Epithelial cell of prostate (primary cell): Measurements from ENCODE around the gene RAVER2.

Experiments
- DNase-seq: peaks from one replicate; pipeline ENCODE4 v3.0.0-alpha.2; 2011; ENCODE audit warnings: low read depth, low spot score
- H3K27ac ChIP-seq: fragments of 450-650 bp; 2 replicates; pipeline ENCODE4 v1.5.1; 2017; ENCODE audit warnings: mild to moderate bottlenecking

Gene RAVER2

DNA sequence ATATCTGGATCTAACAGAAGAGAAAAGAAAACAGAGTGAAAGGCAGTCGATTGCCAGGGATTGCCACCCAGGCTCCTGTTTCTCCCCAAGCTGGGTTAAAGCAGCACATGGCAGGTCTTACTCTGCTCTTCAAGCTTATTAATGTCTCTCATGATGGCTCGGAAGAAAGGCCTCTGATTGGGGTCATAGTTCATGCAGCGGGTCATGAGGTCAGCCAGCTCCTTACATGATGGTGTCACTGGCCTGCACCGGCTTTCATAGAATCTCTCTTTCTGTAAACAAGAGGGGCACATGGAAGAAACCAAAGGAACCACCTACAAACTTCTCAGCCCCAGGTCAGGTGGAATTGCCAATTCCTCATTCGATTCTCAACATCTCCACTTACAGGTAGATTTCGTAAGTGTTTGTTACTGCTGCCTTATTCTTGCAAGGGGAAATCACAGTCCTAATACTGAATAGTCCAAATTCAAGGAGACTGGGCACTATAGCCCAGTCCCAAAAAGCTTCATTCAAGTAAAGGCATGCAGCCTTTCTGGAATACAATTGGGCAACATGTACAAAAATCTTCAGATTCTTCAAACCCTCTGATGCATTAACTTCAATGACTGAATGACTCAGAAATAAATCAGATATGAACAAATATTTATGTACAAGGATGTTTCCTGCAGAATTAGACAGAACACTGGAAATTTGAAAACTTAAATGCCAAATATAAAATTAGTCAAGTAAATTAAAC is 96.6 kb downstream of the RAVER2 start:
- H3K27ac ChIP-seq: no peak overlapping the region
- no peak for DNase-seq

DNA sequence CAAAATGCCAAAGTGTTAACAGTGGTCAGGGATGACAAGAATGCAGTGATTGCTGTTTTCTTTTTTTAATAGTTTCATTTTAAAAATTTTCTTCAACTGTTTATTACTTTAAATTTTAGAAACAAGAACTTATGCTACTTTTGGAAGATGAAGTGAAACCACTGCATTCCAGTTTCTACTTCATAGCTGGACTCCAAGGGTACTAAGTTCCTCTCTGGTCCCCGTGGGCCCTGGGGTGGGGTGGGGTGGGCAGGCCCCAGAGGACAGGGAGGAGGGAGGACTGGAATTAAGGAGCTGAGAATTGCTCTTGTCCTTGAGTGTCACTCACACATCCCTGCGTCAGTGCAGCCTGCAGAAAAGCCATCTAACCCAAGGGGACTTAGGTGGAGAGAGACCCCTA is 97.3 kb downstream of the RAVER2 start:
- DNase-seq: no peak
- no peak overlapping the region for H3K27ac ChIP-seq

DNA sequence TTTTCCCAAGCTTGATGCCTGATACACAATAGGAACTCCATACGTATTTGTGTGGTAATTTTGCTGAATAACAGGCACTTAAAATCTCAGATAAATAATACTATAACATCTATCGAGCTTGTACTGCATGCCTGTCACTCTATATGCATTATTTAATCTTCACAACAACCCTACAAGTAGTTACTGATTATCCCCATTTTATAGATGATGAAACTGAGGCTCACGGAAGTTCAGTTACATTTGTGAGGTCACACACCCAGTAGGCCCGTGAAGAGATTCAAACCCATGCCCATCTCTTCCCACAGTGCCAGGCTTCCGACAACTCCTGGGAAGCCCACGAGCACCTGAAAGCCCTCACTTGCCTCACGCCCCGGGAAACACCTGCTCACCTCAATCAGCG is 98.8 kb downstream of the RAVER2 start:
- DNase-seq: no peak
- no peak overlapping the region for H3K27ac ChIP-seq

DNA sequence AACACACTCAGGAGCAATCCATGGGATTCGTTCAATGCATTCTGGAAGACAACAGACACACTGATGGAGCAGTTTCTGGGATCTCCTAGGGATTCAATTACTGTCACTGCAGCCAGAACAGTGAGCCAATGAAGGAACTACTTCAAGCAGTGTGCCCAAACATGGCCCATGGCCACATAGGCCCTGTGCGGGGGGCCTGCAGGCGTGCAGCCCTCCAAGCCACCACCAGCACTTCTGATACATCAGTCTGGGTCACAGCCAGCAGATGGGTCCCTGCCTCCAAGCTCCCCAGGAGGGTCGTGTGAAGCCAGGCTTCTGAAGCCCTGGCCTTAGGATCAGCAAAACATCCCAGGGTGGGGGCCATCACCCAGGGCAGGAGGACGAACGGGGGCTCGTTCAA is 99.3 kb downstream of the RAVER2 start:
- H3K27ac ChIP-seq: no peak overlapping the region
- DNase-seq: no peak

DNA sequence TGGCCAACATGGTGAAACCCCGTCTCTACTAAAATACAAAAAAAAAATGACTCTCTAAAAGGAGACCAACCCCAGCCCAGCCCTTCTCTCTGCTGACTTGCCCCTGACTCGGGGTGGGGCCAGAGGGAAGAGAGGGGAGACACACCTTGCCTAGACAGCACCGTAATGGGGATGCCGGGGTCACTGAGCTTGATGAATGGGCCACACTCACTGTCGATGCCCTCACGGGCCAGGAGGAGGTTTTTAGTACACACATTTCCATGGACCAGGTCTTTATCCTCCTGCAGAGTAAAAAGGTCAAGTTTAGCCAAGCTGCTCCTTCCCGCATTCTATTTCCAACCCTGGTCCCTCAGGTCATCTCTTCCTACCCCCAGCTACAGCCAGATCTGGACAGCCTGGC is 99.7 kb downstream of the RAVER2 start:
- no peak overlapping the region for H3K27ac ChIP-seq
- no peak for DNase-seq

DNA sequence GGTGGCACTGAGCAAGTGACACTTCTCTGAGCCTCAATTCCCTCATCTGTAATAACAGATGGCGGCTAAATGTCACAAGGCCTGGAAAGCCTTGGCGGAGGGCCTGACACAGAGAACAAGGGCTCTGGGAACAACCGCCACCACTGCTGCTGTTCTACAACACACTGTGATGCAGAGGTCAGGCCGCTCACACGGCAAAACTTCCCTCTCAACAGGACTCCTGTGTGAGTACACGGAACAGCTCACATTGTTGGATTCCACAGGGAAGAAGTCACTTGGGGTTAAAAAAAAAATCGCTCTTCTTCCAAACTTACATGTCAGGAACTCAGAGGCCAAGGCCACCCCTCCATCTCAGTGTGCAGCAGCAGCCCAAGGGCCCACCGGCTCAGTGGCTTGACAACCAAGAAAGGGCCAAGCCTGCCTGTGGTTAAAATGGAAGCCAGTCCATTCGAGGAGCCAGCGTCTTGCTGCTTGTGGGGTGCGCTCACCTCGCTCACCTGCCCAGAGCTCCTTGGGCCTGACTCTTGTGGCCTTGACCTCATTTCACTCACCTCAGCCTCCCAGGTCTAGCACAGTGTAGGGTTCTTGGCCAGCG is 101.1 kb downstream of the RAVER2 start:
- H3K27ac ChIP-seq: no peak overlapping the region
- no peak for DNase-seq

DNA sequence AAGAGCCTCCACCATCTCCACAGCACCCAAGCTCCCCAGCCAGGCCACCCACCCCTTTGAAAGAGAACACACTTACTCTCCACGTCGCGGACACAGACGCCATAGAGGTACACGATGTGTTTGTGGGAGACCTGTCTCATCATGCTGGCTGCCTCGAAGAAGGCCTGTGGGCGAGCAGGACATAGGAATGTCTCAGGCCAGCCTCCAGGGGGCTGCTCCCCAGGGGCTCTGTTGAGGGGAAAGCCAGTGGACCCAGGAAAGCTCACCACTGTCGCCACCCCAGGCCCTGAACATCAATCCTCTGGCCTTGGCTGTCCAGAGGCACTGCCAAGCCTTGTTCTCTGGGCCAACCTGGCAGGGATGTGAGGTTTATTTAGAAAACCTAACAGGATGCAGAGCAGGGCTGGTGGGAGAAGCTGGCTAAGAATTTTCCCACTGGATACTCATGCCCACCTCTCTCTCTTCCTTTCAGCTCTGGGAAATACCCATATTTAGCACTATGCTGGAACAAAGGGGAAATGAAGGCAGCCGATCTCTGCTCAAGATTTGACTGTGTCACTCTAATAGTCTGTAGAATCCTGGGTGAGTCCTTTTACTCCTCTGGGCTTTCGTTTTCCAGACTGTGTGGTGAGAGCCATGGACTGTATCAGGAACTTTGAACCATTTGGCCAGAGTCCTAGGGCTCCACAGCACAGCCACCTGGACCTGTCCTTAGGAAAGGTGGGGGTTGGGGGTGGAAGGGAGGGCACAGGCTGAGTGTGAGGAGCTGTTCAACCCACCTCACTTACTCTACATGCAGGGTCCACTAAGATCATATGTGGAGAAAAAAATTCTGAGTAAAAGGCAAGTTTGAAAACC is 101.9 kb downstream of the RAVER2 start:
- no peak overlapping the region for H3K27ac ChIP-seq
- DNase-seq: no peak

DNA sequence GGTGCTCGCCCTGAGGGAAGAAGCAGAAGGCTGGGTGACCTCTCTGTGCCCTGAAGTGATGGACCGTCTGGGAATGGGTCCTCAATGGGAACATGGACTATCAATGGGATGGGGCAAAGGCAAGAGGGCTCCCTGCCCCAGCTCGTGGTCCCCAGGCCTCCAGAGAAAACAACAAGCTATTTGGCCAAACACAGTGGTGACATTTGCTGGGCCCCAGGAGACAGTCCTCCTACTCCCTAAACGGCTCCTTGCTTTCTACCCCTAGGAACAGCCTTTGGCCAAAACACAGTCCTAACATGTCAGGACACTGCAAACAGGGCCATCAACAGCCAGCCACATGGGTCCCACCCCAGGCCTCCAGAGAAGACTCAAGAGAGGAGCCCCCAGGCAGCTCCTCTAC is 102.8 kb downstream of the RAVER2 start:
- DNase-seq: no peak
- no peak overlapping the region for H3K27ac ChIP-seq

DNA sequence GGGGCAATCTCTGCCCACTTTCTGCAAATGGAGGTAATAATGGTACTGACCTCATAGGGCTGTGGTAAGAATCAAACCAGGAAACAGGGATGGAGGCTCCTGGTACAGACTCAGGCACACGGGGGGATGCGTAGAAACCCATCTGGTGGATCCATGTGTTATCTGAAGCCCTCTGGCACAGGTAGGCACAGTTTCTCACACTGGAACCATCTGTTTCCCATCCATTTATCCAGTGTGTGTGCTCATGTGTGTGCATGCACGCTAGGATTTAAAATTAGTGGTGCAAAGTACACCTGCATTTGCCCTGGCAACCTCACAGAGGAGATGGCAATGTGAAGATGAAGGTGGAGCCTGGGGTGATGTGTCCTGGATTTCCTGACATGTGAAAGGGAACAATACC is 103.3 kb downstream of the RAVER2 start:
- no peak for DNase-seq
- no peak overlapping the region for H3K27ac ChIP-seq

DNA sequence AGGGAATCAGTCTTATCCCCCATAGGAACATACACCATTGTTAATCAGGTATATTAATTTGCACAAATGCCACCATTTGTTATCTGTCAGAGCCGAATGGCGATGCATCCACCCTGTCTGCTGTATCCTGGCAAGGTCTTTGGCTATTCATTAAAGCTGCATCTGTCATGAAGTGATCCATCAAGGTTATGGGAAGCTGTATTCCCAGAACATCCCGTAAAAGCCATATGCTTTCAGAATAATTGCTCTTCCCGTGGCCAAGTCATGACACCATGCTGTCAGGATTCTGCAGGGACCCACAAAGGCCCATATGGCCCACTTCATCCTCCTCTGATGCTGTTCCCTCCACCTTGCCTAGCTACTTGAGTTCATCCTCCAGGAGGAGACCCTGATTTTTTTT is 103.9 kb downstream of the RAVER2 start:
- DNase-seq: no peak
- no peak overlapping the region for H3K27ac ChIP-seq

DNA sequence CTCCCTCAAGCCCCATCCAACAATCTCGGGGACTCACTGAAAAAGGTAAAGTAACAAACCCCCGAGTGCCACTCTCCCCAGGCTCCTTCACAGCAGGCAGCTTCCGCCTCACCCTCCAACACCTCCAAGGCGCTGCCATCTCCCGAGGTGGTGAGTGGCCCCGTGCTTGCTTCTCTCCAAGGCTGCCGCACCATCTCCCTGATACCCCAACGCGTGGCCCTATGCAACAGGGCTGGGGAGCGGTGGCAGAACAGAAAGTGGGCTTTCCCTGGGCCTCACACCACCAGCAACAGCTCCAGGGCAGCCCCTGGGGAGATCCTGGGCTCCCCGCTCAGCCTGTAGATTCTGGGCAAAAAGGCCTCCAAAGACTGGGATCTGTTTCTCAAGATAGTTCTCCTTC is 105.1 kb downstream of the RAVER2 start:
- no peak for DNase-seq
- H3K27ac ChIP-seq: no peak overlapping the region

DNA sequence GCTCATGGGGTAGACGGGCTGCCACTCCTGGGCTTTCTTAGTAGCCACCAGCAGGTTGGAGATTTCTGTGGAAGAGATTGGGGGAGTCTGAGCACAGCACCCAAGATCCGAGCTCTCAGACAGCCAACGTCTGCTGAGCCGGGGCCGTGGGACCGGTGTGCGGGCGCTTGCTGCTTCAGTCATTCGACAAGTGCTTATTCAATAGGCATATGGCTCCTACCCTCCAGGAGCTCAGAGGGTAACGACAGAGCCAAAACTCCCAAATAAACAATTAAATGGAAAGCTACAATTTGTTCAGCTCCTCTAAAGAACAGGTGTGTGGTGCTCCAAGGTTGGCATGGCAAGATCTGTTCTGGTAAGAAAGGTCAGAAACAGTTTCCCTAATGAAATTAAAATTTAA is 106.0 kb downstream of the RAVER2 start:
- H3K27ac ChIP-seq: no peak overlapping the region
- DNase-seq: no peak

DNA sequence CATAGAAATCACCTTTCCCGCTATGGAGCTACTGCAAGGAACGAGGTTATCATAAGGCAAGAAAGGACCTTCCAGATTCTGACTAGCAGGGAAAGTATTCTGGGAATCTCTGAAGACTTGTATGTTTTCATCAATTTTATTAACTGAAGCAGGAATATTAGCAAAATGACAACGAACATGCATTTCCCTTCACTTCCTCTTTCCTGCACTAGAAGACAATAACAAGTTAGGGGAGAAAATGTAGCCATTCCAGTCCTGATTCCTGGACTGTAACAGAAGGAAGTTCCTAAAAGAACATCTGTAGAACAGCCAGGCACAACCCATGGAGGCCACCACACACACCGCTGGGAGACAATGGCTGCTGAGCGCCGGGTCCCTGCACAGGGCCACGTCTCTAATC is 106.8 kb downstream of the RAVER2 start:
- no peak for DNase-seq
- H3K27ac ChIP-seq: no peak overlapping the region

DNA sequence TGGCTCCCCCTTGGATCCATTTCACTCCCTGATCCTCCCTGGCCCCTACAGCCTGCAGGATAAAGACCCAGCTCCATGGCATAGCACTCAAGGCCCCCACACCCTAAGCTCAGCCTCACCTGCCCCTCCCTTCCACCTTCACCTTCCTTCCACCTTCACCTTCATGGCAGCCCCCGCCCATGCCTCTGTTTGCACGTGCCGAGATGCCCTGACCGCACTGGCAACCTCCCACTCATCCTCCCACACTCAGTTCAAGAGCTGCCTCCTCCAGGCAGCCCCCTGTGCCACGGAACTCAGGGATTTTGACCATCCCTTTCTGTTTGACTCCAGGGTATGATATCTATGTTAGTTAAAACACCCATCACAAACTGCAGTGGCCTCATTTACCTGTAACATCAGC is 109.8 kb downstream of the RAVER2 start:
- no peak for DNase-seq
- H3K27ac ChIP-seq: no peak overlapping the region

DNA sequence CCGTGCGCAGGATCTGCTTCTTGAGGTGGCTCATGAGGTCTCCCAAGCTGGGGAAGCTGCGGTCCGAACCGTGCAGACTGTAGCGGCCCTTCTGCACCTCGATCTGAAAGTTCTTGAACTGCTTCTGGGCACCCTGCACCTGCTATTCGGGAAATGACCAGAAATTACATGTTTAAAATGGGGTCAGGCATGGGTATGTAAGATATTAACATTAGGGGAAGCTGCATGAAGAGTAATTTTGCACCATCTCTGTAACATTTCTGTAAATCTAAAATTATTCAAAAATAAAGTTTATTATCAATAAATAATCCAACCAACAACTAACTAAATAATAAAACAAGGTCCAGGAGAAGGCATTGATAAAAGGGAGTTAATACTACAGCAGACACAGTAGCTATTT is 110.7 kb downstream of the RAVER2 start:
- no peak overlapping the region for H3K27ac ChIP-seq
- DNase-seq: no peak

DNA sequence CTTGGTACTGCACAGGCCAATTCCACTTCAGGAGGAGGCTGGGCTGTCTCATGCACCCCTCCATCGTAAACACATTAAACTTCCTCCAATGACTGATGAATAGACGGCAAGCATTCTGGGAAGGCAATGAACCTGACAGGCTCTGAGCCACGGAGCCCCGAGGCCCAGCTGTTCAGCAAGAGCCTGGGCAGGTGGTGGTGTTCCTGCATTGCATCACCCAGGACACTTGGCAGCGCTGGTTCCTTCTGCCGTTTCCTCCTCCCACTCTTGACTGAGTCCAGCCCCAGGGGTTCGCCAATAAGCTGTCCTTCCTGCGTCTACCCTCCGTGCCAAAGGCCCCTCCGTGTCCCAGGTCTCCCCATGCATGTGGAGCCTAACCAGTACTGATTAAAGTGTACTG is 111.7 kb downstream of the RAVER2 start:
- DNase-seq: no peak
- H3K27ac ChIP-seq: peak overlapping the region; percentile 16

DNA sequence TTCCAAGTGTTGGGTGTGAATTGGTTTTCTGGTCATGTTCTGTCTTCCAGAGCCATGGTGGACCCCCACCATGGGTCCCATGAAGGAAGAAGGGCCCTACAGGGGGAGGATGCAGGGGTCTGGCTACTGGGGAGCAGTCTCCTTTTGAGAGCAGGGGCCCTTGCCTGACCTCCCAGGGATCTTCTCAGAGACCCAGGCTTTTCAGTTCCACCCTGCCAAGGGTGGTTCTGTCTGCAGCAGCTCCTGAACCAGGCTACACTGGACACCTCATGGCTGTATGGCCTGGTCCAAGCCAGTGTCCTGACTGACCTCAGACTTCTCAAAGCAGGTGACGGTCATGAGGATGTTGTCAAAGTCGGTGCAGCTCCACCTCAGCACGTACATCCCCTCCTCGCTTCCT is 112.5 kb downstream of the RAVER2 start:
- H3K27ac ChIP-seq: peak overlapping the region; percentile 16
- no peak for DNase-seq

DNA sequence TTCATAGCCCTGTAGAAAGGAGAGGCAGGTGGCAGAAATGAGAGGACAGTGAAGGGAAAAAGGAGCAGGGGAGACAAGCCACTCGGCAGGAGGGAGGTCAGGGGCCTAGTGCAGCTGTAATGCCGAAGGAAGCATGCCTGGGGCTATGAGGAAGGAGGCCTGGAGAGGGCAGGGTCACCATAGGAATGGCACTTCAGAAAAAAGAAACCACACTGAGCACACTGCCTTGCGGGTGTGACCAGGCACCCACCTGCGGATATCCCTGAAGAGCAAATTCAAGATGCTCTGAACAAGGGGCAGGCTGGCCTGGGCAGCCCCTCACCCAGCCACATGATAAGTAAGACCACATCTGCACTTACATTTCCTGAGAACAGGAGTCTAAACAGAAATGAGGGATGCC is 116.7 kb downstream of the RAVER2 start:
- H3K27ac ChIP-seq: no peak overlapping the region
- no peak for DNase-seq

DNA sequence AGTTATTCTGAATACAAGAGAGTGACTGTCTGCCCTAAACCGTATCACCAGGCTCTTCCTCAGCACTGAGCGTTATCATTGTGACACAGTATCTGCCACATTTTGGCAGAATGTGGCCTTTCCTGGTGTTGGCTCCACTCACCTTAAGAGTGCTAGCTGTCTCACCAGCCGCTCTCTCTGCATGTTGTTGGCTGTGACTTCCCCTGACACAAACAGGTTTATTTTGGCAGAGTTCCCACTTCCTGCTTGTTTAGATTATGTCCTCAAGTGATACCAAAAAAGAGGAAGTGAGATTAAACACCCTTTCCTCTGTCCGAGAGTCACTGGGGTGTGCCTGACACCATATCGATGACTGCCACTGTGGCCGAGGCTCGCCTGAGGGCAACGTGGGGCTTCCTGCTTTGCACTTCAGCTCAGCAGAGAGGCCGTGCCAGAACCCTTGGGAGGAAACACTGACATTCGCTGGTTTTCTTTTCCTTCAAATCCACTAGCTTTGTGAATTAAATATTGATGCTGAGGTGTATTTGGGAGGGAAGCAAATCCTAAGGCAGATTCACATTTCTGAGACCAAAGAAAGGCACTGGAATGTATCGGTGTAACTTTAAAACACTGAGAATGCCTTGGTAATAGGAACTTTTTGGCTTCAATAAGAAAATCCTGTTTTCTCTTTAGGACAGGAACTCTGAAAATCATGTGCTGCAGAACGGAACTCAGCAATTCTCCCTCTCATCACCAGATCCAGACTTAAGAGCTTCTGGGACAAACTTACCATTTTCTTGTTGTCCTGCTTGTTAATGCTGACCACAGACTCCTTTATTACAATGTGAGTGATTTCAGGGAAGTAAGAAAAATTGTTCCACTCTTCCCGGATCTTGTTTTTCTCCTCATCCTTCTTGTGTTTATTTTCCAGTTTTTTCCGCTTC is 119.4 kb downstream of the RAVER2 start:
- DNase-seq: peak; percentile 34
- peak overlapping the region; percentile 14 for H3K27ac ChIP-seq

DNA sequence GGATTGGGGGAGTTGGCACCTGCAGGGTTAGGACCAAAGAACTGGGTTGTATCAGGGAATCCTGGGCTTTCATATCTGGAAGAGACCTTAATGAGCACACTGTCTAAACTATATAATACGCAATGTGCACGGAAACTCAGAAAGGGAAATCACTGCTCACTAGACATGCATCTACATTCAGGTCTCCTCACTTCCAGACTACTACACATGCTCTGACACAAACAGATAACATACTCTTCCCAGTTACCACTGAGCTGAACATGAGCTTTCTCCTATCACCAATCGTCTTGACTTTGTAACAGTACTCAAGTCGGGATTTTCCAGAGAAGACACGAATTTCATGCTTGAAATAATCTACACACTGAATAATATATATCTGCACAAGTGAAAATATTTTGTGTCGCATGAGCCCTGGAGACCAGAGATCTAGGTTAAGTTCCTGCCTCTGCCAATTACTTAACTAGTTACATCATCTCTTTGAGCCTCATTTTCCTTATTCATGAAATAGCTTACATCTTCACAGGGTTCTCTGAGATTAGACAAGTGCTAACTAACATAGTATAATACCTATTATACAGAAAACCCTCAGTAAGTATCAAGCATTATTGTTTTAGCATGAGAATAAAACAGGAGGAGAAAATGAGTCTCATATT is 120.4 kb downstream of the RAVER2 start:
- H3K27ac ChIP-seq: no peak overlapping the region
- no peak for DNase-seq
